Neural cell (in vitro differentiated cells): ENCODE measurements around the gene KIN.

Experiments
- EP300 ChIP-seq: fragments of 450-650 bp; conservative IDR thresholded peaks from 2 replicates; pipeline ENCODE4 v1.6.1; 2014; ENCODE audit warnings: antibody characterized with exemption, mild to moderate bottlenecking, moderate library complexity; ENCODE audit not compliant: poor library complexity, severe bottlenecking
- MXI1 ChIP-seq: fragments of 450-650 bp; conservative IDR thresholded peaks from 2 replicates; pipeline ENCODE4 v1.6.1; 2014; ENCODE audit warnings: antibody characterized with exemption, mild to moderate bottlenecking; ENCODE audit not compliant: poor library complexity, severe bottlenecking
- POLR2AphosphoS5 ChIP-seq: IDR thresholded peaks from 2 replicates; pipeline ENCODE4 v1.6.1; 2012
- TAF1 ChIP-seq: IDR thresholded peaks from 2 replicates; pipeline ENCODE4 v1.6.1; 2012; ENCODE audit warnings: low read depth
- TF ChIP-seq, protein P1 (sequence below): fragments of 450-650 bp; IDR thresholded peaks from 2 replicates; pipeline ENCODE4 v1.5.1; 2014; ENCODE audit warnings: antibody characterized with exemption, mild to moderate bottlenecking, moderate library complexity; ENCODE audit not compliant: poor library complexity, severe bottlenecking
- TF ChIP-seq, protein P2 (sequence below): IDR thresholded peaks from 2 replicates; pipeline ENCODE4 v1.6.1; 2012; ENCODE audit warnings: borderline replicate concordance

DNA sequence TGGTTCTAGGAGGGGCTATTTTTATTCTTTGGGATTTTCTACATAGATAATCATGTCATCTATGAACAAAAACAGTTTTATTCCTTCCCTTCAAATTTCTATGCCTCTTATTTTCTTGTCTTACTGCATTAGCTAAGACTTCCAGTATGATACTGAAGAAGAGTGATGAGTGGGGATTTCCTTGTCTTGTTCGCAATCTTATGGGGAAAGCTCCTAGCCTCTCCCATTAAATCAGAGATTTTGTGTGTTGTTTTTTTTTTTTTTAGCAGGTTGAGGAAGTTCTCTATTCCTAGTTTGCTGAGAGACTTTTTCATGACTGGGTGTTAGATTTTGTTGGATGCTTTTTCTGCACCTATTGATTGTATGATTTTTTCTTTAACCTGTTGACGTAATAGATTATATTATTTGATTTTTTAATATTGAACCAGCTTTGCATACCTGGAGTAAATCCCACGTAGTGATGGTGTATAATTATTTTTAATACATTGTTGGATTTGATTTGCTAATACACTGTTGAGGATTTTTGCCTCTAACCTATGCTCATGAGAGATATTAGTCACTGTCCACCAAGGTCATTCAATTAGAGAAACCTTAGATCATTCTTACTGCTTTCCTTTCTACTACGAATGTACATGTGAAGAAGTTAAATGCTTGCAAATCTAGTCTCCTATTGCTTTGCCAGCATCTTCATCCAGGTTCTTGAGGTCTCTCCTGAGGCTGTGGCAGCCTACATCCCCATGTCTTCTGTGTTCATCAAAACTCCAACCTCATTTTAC lies 6.6 kb upstream of the KIN start:
- TF ChIP-seq, protein P1, sequence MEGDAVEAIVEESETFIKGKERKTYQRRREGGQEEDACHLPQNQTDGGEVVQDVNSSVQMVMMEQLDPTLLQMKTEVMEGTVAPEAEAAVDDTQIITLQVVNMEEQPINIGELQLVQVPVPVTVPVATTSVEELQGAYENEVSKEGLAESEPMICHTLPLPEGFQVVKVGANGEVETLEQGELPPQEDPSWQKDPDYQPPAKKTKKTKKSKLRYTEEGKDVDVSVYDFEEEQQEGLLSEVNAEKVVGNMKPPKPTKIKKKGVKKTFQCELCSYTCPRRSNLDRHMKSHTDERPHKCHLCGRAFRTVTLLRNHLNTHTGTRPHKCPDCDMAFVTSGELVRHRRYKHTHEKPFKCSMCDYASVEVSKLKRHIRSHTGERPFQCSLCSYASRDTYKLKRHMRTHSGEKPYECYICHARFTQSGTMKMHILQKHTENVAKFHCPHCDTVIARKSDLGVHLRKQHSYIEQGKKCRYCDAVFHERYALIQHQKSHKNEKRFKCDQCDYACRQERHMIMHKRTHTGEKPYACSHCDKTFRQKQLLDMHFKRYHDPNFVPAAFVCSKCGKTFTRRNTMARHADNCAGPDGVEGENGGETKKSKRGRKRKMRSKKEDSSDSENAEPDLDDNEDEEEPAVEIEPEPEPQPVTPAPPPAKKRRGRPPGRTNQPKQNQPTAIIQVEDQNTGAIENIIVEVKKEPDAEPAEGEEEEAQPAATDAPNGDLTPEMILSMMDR, result no peak
- no peak for TF ChIP-seq TAF1
- TF ChIP-seq POLR2AphosphoS5, result no peak
- TF ChIP-seq, protein P2, sequence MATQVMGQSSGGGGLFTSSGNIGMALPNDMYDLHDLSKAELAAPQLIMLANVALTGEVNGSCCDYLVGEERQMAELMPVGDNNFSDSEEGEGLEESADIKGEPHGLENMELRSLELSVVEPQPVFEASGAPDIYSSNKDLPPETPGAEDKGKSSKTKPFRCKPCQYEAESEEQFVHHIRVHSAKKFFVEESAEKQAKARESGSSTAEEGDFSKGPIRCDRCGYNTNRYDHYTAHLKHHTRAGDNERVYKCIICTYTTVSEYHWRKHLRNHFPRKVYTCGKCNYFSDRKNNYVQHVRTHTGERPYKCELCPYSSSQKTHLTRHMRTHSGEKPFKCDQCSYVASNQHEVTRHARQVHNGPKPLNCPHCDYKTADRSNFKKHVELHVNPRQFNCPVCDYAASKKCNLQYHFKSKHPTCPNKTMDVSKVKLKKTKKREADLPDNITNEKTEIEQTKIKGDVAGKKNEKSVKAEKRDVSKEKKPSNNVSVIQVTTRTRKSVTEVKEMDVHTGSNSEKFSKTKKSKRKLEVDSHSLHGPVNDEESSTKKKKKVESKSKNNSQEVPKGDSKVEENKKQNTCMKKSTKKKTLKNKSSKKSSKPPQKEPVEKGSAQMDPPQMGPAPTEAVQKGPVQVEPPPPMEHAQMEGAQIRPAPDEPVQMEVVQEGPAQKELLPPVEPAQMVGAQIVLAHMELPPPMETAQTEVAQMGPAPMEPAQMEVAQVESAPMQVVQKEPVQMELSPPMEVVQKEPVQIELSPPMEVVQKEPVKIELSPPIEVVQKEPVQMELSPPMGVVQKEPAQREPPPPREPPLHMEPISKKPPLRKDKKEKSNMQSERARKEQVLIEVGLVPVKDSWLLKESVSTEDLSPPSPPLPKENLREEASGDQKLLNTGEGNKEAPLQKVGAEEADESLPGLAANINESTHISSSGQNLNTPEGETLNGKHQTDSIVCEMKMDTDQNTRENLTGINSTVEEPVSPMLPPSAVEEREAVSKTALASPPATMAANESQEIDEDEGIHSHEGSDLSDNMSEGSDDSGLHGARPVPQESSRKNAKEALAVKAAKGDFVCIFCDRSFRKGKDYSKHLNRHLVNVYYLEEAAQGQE, result no peak
- no peak for TF ChIP-seq EP300
- no peak for TF ChIP-seq MXI1
